GM12892 (cell line): ENCODE results near the gene MRPL43.

ENCODE experiments used
- DNase-seq: peaks from one replicate; pipeline ENCODE4 v3.0.0; 2011; ENCODE audit not compliant: insufficient read length
- FAIRE-seq: peaks from 2 replicates; lab custom pipeline; 2011; peaks lifted over from hg19 to GRCh38; lab: Jason Lieb, UNC
- POLR2A ChIP-seq: IDR thresholded peaks from 2 replicates; pipeline ENCODE4 v1.6.1; 2011; ENCODE audit warnings: low read depth, low read length, control low read depth
- POLR2AphosphoS5 ChIP-seq: IDR thresholded peaks from 2 replicates; pipeline ENCODE4 v1.6.1; 2011; ENCODE audit warnings: low read depth, low read length, control low read depth
- TAF1 ChIP-seq: IDR thresholded peaks from 2 replicates; pipeline ENCODE4 v1.6.1; 2011; ENCODE audit warnings: low read depth, mild to moderate bottlenecking, control low read depth, low read length, borderline replicate concordance

MRPL43 gene

GRCh38 chr10:100939763-100940344 is 47.4 kb downstream of the MRPL43 start:
- TF ChIP-seq TAF1, result no peak
- no peak for TF ChIP-seq POLR2AphosphoS5
- TF ChIP-seq POLR2A, result no peak
- DNase-seq, result no peak
- FAIRE-seq, result no peak
